CD4-positive, alpha-beta T cell treated with Interleukin-15 for 1 hour (primary cell): ENCODE data around the gene CLDN2.
"Not testable (repeated sequence)": the region's sequence is repeated elsewhere in the genome, so short reads cannot be mapped to it uniquely, and the experiment has no call there.

Source experiments
- DNase-seq: peaks from one replicate; pipeline ENCODE4 v3.0.0-alpha.2; 2020

The CLDN2 gene, protein sequence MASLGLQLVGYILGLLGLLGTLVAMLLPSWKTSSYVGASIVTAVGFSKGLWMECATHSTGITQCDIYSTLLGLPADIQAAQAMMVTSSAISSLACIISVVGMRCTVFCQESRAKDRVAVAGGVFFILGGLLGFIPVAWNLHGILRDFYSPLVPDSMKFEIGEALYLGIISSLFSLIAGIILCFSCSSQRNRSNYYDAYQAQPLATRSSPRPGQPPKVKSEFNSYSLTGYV

DNA sequence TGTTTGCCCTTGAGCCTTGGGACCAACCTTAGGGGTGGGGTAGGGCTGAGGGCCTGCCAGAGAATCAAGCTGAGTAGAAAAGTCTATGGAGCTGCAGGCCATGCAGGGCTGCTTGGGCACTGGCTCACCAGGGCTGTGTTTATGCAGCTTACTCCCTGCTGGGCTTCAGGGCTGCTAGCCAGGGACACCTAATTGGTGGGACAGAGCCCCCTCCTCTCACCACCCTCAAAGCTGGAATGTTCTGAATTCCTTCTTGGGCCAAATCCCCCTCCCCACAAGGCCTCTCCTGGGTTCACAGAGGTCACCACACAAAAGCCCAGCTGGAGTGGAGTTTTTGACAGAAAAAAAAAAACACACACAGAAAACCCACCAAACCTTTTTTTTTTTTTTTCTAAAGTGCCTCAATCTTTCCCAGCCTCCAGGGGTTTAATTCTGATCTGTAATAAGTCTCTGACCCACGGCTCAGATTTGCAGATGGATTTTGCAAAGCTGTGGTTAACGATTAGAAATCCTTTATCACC lies at the start of gene CLDN2:
Gene CLDN2 (plus strand): TSS at position 471 of the 521 bp plus-strand sequence. CDS start 7,827 bp downstream, outside the sequence.
- DNase-seq: no peak

- not testable (repeated sequence) for DNase-seq
Observed at GRCh38 chrX:106872796-106873195, 47.4 kb upstream of the CLDN2 start.

GRCh38 chrX:106874075-106874474 lies 46.1 kb upstream of the CLDN2 start:
- no peak for DNase-seq

DNA sequence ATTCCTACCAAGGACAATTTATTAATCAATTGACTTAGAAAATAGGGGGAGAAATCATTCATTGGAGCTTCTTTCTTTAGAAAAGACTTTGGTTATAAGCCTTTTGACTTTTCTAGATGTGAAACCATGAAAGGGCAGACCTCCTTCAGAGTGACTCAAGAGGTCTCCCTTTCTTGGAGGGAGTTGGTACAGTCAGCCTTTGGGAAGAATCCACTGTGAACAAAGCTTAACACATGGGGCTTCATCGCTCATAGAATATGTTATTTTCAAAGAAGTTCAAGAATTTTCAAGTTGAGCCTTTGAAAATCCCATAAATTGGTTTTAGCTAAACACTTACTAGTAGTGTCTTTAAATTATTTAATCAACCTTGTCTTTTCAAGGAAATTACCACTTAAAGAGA lies 45.1 kb upstream of the CLDN2 start:
- DNase-seq: no peak

DNA sequence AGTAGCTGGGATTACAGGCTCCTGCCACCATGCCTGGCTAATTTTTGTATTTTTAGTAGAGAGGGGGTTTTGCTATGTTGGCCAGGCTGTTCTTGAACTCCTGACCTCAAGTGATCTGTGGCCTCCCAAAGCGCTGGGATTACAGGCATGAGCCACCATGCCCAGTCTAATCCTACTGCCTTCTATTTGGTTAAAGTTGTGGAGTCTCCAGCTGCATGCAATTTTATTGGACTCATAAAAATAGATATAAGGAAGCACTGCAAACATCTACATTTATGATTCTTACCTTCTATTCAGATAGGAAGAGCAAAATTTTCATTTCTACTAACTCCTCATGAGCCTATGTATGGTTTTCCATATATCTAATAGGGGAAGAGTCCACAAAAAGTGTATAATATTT lies 30.7 kb upstream of the CLDN2 start:
- DNase-seq: no peak

DNA sequence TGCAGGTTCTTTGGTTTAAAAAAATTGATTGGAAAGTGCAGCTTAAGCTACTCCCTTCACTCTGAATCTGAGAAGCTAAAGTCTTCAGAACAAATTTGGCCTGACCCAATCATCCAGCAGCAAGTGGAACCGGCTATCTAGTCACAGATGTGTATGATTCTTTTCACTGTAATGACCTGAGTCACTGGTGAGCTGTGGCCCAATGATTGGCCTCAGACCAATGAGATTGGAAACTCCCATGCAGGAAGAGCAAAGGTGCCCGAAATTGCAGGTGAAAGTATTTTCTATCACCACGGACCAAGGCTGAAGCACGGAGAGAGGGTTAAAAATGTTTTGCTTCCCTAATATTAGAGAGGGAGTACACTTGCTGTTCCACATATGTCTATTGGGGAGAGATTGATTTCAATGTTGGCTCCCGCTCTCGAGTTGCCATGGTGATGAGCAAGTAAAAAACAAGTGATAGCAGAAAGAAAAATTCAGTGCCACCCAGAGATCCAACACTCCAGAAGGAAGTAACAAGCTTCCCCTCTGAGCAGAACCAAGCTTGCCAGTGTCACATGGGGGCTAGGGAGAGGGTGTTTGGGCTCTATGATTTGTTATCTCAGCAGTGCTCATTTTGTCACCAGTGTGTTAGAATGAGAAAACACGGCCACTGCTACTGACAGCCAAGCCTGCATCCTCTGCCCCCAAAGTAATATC lies 28.3 kb upstream of the CLDN2 start:
- no peak for DNase-seq

DNA sequence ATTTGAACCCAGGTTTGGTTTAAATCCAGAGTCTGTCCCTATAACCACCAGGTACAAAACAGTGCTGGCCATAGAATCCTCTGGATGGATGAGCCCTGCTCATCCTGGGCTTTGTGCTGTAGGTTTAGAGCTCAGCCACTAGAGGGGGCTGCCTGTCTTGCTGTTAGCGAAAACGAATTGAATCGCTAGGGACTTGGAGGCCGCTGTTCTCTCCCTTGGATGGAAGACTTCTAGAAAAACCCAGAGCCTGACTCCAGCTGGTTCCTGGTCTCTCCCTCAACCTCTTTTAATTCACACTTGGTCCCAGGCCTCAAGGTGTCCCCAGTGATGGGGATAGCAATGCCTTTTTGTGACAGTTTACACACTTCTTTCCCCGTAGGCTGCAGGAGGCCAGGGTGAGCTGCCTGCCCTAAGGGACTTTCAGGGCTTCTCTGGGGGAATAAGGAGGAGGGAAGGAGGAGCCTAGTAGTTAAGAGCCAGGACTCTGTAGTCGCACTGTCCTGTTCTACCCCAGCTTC lies 25.8 kb upstream of the CLDN2 start:
- DNase-seq: peak; percentile 24

GRCh38 chrX:106894978-106895452 lies 25.2 kb upstream of the CLDN2 start:
- no peak for DNase-seq

GRCh38 chrX:106897259-106897658 lies 22.9 kb upstream of the CLDN2 start:
- DNase-seq: no peak

DNA sequence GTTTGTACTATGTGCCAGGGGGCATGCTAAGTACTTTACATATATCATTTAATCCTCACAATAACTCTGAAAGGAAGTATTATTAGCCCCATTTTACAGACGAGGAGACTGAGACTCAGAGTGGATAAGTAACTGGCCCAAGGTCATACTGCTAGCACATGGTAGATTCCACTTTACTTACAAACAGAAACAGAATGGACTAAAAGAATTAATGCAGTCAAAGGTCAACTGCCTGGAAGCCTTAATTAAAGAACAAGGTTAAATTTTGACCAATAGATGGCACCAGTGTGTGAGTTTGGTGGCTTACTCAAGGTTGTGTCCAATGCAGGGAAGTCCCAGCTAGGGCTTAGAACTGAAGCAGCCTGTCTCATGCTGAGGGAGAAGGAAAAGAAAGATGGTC lies 21.7 kb upstream of the CLDN2 start:
- DNase-seq: no peak

GRCh38 chrX:106899276-106899675 lies 20.9 kb upstream of the CLDN2 start:
- DNase-seq: no peak

GRCh38 chrX:106899841-106900240 lies 20.4 kb upstream of the CLDN2 start:
- DNase-seq: no peak

- DNase-seq: no peak
Observed at GRCh38 chrX:106901341-106901740, 18.9 kb upstream of the CLDN2 start.

- DNase-seq: no peak
Observed at GRCh38 chrX:106901781-106902219, 18.4 kb upstream of the CLDN2 start.

- DNase-seq: no peak
Observed at GRCh38 chrX:106902684-106903083, 17.5 kb upstream of the CLDN2 start.

GRCh38 chrX:106903291-106903824 lies 16.8 kb upstream of the CLDN2 start, which contains the start of gene RIPPLY1:
RIPPLY1 (minus strand) TSS chrX:106903341; CDS start chrX:106903287, 54 bp downstream.
- no peak for DNase-seq

- DNase-seq: no peak
Observed at GRCh38 chrX:106903856-106904528, 16.2 kb upstream of the CLDN2 start.

- no peak for DNase-seq
Observed at GRCh38 chrX:106905064-106905708, 15.0 kb upstream of the CLDN2 start.

DNA sequence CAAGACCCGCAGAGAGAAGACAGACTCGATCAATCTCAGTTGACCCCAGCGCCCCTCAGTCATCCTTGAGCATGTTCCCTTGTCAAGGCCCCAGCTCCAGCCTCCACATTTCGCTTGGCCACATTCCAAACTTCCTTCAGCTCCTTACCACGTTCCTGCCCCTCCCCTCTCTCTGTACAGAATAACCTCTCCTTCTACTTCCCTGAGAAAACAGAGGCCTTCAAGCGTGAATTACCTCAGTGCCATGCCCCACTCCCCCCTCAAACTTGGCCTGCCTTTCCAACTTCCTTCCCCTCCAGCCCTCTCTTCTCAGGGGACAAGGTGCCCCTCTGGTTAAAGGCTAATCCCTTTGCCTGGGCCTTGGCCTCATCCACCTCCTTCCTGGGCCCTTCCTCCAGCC lies 13.8 kb upstream of the CLDN2 start:
- DNase-seq: no peak

- DNase-seq: no peak
Observed at GRCh38 chrX:106912864-106913263, 7.3 kb upstream of the CLDN2 start.

GRCh38 chrX:106917830-106918500 lies 2.2 kb upstream of the CLDN2 start:
- DNase-seq: no peak

DNA sequence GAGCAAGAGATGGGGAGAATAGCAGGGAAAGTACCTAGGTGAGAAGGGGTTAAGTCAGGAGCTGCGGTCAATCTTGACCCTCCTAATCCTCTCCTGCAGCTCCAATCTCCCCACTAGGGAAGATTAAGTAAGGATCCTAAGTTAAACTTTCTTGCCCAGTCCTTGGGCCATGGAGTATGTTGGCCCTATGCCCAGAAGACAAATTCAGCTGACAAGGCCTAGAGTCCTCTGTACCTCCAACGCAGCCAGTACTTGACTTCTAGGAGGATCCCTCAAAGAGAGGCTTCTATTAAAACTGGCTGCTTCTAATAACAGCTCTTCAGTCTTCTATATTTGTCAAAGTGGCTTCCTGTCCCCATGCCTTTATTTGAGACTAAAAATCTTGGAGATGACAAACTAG lies 1.4 kb downstream of the CLDN2 start:
- DNase-seq: no peak
